Activated CD8-positive, alpha-beta memory T cell treated with anti-CD3 and anti-CD28 coated beads, Interleukin-2, amount 50 U/mL, for 4 hours (primary cell): Measurements from ENCODE around the gene ADAR.

Experiments used
- DNase-seq: peaks from one replicate; pipeline ENCODE4 v3.0.0-alpha.2; 2020

The ADAR gene

DNA sequence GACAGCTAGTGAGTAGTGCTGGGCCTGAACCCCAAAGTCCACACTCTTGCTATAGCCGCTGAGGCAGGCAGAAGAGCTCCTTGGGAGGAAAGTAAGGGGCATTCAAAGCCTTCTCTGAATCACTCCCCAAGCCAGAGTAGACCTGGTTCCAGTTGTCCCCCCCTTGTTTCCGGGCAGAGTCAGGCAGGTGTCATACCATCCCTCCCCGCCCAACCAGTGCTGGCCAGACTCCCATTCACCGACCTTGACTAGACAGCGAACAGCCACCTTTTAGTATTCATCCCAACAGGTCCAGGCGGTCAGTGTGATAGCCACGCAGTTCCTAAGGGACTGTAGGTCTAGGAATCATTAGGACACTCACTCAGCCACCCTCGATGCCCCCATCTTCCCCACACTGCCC is 28.6 kb downstream of the ADAR start:
- DNase-seq = no peak

DNA sequence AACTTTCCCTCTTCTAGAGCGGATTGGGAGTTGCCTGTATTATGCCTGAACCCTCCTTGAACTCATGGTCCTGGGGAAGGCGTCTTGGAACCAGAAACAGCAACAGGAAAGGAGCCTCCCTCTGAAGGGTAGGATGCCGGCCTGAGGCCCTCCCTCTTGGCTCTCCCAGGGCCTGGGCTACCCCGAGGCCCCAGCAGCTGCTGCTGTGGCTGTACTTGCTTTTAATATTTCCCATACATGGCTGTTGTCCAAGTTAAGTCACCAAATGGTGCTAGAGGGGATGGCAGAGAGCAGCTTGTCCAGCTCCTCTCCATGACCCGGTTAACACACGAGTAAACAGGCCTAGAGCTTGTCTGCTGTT is 29.9 kb downstream of the ADAR start:
- no peak for DNase-seq

DNA sequence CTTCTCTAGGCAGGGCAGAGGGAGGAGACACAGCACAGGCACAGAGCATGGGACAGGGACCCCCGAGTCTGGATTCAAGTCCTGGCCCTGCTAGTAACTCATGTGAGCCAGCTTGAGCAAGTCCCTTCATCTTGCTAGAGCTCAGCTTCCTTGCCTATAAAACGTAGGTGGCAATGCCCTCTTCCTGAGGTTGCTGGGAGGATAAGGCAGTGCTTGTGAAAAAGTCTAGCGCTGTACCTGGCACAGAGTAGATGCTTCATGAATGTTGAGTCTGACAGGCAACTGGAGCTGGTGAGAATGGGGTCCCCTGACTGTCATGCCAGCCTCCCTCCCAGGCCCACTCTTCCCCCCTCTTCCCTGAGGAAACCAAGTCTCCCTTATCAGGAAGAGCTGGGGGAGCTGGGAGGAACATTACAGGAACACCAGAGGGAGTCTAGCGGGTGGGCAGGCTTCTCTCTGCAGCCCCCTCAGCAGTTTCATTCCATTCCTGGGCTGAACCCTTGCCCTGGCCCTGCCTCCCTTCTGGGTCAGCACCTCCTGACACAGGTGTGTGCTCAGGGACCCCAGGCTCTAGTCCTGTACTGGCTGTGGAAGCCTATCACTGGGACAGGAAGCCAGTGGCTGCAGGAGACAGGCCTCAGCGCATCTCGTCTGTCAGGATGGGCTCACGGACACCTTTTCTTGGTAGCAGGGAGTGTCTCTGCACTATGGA is 30.5 kb downstream of the ADAR start:
- no peak for DNase-seq

GRCh38 chr1:154575951-154576566 is 31.9 kb downstream of the ADAR start:
- no peak for DNase-seq

DNA sequence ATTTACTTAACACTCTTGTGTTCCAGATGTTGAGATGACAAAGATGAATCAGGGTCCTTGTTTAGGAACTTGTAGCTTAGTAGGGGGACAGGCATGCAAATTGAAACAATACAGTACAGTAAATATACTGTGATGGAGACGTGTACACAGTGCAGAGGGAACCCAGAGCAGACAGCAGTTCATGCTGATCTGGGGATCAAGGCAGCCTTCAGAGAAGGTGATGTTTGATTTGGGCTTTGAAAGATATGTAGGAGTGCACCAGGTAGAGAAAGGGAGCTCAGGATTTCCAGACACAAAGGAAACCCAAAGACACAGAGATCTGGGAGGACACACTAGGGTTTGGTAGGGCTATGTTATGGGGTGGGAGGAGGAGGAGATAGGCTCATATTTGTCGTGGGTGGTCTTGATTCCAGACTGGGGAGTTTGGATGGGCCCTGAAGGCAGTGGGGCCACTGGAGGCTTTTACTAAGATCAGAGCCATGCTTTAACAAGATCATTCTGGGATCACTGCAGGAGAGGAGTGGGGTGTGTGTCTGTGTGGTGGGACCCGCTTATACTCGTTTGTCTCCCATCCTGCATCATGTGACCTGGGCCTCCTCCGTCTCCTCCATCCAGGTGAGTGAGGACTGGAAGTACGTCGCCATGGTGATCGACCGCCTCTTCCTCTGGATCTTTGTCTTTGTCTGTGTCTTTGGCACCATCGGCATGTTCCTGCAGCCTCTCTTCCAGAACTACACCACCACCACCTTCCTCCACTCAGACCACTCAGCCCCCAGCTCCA is 32.6 kb downstream of the ADAR start:
- DNase-seq = no peak

DNA sequence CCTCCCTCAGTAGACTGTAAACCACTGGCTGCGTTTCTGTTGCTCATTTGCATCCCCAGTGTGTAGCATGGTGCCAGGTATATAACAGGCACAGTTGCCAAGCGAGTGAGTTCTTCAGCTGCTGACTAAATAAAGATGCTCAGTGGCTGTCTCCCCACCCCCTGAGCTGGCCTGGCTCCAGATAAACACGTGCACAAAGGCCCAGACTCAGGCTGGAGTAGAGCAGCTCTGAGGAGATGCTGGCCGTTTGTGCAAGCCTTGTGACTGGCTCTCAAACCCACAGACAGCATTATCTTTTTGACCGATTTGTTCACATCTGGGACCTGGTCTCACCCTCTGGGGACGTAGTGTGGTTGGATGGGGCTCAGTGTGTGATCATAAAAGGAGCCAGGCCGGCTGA is 33.3 kb downstream of the ADAR start:
- no peak for DNase-seq

GRCh38 chr1:154573168-154573510 is 34.8 kb downstream of the ADAR start:
- DNase-seq = no peak

DNA sequence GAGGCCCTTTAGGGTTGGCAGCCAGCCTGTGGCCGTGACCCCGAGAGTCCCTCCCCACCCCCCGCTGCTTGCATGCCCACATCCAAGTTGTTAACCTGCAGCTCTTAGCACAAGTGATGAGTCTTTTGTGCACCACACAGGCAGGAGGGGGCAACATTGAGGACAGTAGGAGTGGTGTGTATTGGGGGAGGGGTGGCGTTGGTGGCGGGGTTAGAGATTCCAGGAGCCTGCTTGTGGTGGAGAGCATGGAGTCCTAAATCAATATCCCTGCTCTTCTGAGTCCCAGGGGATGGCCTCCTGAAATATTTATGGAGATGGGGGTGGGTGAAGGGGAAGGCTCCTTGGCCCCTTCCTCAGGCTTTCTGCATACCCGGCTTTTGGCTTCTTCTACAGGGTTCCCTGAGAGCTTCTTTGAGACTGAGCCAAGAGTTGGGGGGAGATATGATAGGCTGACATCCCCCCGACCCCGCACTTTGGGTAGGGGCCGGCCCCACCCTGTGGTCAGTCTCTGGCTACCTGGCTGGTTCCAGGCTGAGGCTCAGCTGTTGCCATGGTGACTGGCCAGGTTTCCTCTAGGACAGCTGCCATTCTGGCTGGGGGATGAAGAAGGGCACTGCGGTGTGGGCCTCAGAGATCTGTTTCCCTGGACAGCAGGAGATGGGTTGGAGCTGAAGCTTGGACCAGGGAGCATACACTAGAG is 35.4 kb downstream of the ADAR start:
- DNase-seq = no peak

- no peak for DNase-seq
Measured at GRCh38 chr1:154571964-154572288, 36.1 kb downstream of the ADAR start.

GRCh38 chr1:154571244-154571963 is 36.6 kb downstream of the ADAR start:
- DNase-seq = no peak

- DNase-seq = no peak
Measured at GRCh38 chr1:154568157-154568815, 39.7 kb downstream of the ADAR start.

- DNase-seq = peak; percentile 70
Measured at GRCh38 chr1:154567386-154568156, 40.4 kb downstream of the ADAR start, which contains the start of gene CHRNB2. TSS of gene CHRNB2 (plus strand) at chr1:154567778. CDS start at chr1:154568045, 267 bp downstream.

DNA sequence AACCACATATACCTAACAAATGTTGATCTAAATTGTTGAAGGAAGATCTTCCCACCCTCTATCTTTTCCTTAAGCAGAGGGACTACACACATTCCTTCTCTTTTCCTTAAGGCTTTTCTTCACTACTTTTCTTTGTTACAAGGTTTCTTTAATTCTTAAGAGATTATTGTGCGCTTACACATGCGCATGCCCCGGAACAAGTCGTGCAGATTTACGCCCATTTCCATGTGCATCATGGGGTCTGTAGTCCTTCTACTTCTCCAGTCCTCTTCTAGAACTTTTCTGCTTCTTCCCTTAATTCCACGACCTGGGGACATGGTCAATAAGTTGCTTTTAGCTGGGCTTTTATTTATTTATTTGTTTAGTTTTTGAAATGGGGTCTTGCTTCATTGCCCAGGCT is 42.1 kb downstream of the ADAR start:
- no peak for DNase-seq

GRCh38 chr1:154559466-154560044 is 48.4 kb downstream of the ADAR start:
- DNase-seq = peak; percentile 80

DNA sequence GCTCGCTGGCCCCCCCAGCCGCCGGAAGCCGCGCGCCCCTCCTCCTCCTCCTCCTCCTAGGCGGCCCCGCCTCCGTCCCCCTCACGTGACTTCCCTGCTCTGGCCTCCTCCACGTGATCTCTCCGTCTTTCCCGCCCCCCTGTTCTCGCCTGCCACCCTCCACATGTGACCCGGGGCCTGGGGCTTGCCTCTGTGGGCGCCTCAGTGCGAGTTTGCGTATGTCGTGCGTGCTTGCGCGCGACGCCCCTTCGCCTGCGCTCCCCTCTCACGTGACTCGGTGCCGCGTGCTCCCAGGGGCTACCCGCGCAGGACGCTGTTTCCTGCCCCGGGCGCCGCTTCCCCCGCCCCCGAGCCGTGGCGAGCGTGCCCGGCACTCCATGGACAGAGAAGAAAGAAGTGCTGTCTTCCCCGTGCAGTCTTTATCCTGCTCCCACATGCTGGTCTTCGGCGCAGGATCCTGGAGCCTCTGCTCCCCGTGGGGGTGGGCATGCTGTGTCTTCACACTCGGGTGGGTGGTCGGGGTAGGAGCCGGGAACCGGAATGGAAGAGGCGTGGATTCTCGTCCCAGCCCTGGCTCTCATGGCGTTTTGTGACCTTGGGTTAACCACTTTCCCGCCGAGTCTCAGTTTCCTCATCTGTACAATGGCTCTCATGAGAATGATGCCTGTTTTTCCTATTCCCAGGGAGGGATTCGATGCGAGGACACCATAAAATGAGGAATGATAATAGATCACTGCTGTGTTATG is 49.1 kb downstream of the ADAR start:
- DNase-seq = peak; percentile 99

- DNase-seq = peak; percentile 46
Measured at GRCh38 chr1:154557939-154558719, 49.9 kb downstream of the ADAR start, which contains the start of gene UBE2Q1. TSS of gene UBE2Q1 (minus strand) at chr1:154558662. CDS start at chr1:154558553, 109 bp downstream.

DNA sequence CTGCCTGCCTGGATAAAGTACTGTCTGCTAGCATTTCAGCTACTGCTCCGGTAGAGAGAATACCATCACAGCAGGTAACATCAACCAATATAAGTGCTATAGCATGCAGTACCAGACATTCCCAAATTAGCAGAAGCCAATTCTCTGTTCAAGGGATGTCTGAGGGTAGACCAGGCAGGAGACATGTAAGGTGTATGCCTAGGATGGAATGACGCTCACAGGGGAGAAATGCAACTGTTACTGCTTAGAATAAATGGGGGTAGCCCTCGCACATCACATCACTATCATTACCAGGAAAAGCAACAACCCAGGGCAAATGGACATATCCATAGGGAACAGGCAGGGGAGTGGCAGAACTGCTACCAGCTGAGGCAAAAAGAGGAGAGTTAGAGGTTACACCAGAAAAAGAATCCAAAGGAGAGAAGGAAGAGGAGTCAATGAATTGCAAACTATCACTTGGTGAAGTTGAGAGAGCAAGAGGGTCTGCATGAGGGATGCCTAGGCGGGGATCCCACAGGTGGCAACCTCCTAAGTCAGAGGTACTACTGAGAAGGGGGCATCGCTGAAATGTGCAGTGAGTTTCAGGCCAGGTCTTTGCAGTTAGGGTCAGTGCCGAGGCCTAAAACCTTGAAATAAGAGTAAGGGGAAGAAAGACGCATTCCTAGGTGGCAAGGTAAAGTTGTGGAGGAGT is 50.6 kb downstream of the ADAR start:
- no peak for DNase-seq

GRCh38 chr1:154556422-154556821 is 51.6 kb downstream of the ADAR start:
- no peak for DNase-seq
